HG03135 (cell line): ENCODE results near the gene MME.
"Not testable (repeated sequence)": the region's sequence is repeated elsewhere in the genome, so short reads cannot be mapped to it uniquely, and the experiment has no call there.

Source experiments
- ATAC-seq: cut with Tn5 transposase; IDR thresholded peaks from one replicate; pipeline ENCODE4 v1.9.1; 2021; ENCODE audit warnings: mild to moderate bottlenecking, moderate library complexity; ENCODE audit not compliant: unreplicated experiment

Gene MME

DNA sequence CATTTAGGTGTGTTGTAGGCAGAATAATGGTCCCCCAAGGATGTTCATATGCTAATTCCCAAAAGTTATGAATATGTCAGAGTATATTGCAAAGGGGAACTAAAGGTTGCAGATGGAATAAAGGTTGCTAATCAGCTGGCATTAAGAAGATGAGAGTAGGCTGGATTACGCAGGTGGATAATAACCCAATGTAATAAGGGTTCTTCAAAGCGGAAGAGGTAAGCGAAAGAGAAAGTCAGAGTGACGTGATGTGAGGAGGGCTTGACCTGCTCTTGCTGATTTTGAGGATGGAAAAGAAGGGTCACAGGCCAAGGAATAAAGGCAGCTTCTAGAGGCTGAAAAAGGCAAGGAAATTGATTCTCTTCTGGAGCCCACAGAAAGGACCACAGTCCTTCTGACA lies 109.4 kb downstream of the MME start:
- no peak for ATAC-seq

DNA sequence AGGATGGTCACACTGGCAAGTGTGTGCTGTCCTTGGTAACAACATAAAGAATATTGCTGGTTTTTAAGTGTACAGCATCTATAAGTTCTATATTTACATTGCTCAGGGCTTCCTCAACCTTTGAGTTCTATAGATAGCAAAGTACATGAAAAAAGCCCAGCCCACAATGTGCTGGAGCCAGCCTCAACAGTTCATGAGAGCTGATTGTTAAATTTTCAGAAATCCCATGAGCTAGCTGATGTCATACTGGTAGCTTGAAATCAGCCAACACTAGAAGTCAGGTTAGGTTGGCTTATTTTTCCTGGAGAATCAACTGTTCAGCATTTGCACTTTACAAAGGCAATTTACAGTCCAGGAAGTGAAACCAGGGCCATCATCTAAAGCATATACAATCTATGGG lies 110.6 kb downstream of the MME start:
- ATAC-seq, result no peak

GRCh38 chr3:155192957-155193746 lies 113.0 kb downstream of the MME start:
- no peak for ATAC-seq

DNA sequence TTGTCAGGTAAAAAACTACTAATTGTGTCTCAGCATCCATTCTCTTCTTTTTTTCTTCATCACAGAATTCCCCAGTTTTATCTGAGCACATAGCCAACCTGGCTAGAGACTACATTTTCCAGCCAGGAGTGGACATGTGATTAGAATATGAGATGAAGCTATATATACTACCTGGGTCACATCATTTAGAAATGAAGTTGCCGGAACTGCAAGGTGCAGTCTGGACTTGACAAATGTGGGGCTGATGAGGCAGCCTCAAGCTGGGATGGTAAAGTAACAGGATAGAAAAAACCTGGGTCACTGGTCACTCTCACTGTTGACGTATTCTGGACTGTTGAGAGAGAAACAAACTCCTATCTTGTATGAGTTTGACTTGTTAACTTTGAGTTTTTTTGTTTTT lies 113.7 kb downstream of the MME start:
- ATAC-seq, result no peak

DNA sequence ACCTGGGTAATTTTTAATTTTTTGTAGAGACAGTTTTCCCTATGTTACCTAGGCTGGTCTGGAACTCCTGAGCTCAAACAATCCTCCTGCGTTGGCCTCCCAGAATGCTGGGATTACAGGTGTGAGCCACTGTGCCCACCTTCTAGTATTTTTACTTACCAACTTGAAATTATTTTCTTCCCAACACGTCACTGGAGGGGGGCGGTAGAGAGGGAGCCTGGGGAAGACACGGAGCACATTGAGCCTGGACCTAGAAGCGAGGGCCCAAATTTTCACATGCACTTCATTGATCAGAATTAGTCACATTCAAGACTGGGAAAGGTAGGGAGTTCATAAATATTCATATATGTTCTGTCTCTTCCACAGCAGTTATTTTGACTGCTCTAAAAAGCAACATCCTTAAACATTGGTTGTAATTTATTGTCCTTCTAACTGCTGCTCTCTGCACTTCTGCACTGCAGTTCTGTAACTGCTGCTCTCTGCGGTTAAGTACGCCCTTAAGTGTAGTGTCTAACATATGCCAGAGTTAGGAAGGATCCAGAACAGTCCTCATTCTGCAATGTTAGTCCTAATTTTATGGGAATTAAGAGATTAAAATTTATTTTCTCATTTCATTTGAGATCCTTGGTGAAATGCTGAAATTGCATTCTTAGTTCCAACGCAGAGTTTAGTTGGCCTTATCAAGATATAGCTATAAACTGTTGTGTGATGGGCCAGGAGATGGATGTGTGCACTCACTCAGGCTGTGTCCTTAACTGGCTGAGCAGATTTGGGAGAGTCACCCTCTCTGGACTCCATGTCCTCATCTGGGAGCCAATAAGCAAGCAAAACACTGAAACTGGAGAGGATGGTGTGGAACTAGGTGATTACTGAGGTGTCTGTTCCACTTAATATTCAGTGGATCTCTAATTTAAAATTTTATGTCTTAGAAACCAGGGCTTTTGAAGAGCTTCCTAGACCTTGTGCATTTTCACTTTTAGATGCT lies 115.1 kb downstream of the MME start:
- no peak for ATAC-seq

DNA sequence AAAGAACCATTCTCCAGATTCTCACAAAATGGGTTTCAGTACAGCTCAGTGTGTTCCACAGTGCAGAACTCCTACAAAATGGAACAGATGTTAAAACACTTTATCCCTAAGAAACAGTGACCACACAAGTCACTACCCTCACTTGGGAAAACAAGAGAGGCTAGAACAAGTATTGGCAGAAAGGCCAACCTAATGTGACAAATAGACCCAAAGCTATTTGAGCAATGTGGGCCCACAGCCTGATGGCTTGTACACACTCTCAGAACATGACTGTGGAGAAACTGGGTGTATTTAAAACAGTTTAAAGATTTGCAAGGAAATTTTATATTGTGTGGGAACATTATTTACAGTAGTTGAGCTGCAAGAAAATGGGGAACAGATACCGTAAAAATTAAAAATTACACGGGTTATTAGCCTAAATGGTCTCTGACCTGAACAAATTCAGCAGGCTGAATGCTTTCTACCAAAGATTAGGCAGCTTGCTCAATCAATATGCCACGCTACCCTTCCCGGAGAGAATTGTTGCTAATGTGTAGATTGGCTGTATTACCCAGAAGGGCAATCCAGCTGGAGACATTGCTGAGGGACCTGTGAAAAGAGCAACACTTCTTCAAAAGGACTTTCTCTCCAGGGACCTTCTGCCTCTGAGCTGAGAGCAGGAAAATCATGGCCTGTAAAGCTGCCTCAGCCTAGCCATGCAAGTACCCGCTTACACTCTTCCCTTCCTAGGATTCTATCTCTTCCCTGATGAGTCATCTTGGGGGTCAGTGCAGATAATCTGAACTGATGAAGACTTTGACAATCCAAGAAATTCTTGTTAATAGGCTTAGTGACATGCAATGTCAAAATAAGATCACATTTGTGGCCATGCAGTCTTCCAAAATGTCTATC lies 116.3 kb downstream of the MME start:
- ATAC-seq, result no peak

DNA sequence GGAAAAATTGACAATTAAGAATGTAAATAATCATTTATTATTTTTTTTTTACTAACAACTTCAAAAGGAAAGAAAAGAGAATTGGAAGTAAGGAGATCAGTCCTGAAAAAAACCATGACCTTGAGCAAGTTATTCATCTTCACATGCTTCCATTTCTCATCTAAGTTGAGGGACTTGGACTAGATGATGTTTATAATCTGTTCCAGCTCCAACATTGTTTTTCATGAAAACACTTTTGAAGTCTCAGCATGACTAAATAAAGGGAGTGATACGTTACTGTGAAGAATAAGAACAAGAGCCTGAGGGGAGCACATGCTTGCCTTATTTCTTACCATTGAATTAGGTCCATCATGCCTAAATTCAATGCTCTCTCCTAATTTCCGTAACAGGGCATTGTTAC lies 117.7 kb downstream of the MME start:
- ATAC-seq, result no peak

DNA sequence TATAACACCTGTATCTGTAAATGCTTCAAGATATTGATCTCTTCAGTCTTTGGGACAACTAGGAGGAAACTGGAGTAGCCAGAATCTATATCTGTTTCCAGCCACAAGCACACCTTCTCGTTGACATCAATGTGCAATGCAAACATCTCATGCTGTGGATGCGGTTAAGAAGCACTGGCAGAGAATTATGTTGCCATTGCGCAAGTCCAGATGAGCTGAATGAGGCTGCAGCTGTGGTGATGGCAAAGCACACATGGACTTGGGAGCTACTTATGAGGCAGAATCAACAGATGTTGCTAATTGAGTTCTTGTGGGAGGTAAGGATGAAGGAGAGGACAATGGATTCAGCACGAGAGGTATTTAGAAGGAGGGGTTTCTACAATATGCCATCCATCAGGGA lies 122.5 kb downstream of the MME start:
- no peak for ATAC-seq

GRCh38 chr3:155204851-155205250 lies 124.7 kb downstream of the MME start:
- ATAC-seq, result no peak

DNA sequence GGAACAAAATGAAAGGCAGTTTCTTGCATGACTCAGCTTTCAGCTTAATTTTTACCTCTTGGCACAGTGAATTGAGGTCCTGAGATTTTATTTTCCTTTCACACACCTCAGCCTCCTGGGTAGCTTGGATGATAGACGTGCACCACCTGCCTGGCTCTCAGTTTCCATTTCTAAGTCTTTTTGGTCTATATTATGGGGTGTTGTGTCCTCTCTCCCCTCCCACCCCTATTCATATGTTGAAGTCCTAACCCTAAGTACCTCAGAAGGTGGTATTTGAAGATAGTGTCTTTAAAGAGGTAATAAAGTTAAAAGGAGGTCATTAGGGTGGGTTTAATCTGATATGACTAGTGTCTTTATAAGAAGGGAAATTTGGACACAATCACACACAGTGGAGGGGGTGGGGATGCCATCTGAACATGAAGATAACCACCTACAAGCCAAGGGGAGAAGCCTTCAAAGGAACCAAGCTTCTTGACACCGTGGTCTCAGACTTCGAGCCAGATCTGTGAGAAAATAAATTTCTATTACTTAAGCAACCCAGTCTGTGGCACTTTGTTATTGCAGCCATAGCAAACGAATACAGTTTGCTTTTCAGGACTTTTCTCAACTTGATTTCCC lies 128.2 kb downstream of the MME start:
- no peak for ATAC-seq

DNA sequence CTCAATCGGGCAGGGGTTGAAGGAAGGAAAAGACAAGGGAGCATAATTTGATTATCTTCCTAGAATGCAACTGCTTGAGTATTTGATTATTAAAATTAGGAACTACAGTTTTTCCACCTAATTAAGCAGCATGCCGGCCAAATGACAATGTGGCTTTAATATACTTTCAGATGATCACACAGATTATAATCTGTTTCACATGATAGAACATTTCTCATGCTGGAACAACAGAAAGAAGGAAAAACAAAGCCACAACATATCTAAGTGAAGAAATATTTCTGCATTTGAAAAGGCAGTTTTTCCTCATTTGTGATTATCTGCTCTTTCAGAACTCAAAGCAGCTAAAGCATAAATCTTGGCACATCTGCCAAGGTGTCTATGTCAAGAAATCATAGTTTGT lies 130.6 kb downstream of the MME start:
- no peak for ATAC-seq

- ATAC-seq, result no peak
Measured at GRCh38 chr3:155211266-155211665, 131.1 kb downstream of the MME start.

DNA sequence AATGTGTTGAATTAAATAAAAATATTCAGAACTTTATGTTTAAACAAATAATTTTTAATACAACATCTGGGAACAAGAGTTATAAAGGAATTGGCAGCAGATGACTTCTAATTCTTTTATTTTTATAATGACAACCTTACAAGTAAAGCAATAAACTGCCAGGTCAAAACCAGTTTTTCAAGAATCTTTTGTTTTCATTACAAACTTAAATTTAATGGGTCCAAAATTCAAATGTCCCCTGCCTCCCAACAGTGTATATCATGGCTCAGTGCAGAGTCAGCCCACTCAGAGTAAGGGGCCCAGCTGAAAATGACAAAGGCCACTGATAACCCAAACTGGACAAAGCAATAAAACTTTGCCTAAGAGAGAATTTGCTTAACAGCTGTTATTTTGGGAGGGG lies 131.8 kb downstream of the MME start:
- ATAC-seq, result no peak

DNA sequence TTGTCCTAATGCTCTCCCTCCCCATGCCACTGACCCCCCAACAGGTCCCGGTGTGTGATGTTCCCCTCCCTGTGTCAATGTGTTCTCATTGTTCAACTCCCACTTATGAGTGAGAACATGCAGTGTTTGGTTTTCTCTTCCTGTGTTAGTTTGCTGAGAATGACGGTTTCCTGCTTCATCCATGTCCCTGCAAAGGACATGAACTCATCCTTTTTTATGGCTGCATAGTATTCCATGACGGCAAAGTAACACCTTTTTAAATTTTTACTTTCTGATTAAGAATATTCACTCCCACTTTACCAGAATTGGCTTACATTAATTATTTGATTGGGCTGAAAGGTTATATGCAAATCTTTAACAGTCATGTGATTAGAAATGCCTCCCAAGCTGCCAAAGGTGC lies 135.9 kb downstream of the MME start:
- ATAC-seq, result not testable (repeated sequence)

DNA sequence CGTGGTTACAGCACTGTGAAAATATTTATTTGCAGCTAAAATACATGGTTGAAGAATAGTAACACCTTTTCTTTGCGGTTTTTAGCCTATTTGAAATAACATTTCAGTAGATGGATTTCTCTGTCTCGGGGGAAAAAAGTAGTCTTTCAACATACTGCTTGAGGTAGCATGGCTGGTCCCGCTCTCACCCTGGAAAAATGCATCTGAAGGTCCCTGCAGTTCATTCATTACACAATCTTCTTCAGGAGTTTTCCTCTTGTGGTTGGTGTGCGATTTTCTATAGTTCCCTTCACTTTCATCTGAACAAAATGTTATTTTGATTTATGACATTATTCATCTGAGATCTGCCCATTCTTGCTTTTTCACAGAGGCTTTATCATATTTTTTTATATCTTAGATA lies 137.5 kb downstream of the MME start:
- ATAC-seq, result no peak

- ATAC-seq, result no peak
Measured at GRCh38 chr3:155218462-155218861, 138.3 kb downstream of the MME start.

DNA sequence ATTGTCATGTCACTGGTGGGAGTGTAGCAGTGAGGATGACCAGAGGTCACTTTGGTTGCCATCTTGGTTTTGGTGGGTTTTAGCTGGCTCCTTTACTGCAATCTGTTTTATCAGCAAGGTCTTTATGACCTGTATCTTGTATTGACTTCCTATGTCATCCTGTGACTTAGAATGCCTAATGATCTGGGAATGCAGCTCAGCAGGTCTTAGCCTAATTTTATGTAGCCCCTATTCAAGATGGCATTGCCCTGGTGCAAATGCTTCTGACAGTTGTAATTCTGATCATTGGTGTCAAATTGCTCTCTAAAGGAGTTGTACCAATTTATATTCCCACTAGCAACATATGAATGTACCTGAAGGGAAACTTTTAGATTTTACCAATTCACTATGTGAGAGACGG lies 139.0 kb downstream of the MME start:
- ATAC-seq, result no peak

GRCh38 chr3:155225417-155225816 lies 145.3 kb downstream of the MME start:
- ATAC-seq, result no peak

- no peak for ATAC-seq
Measured at GRCh38 chr3:155227141-155227540, 147.0 kb downstream of the MME start.

- no peak for ATAC-seq
Measured at GRCh38 chr3:155228676-155229075, 148.6 kb downstream of the MME start.

- ATAC-seq, result no peak
Measured at GRCh38 chr3:155229086-155229485, 149.0 kb downstream of the MME start.
